CD4-positive, alpha-beta T cell (primary cell): ENCODE data around the gene THRB. TPM values are rescaled to one million over a fixed set of nuclear protein-coding genes. Genes with fewer than 3 reads are reported as not detected.

Experiments
- ATAC-seq: fragments of 200-7000 bp; cut with Tn5 transposase; one replicate; pipeline ENCODE4 v1.10.0; 2022; ENCODE audit warnings: mild to moderate bottlenecking; ENCODE audit not compliant: poor library complexity
- CTCF ChIA-PET: fragments of 350-600 bp; sonication (Branson Sonifier 250); formaldehyde crosslinking; loops from one replicate; lab custom pipeline; 2021; ENCODE audit warnings: antibody characterized with exemption, inconsistent platforms; lab: Charles Lee
- POLR2A ChIA-PET: fragments of 350-600 bp; sonication (Branson Sonifier 250); formaldehyde crosslinking; loops from one replicate; lab custom pipeline; 2021; ENCODE audit warnings: antibody characterized with exemption, inconsistent platforms; lab: Charles Lee
- DNase-seq, 14 experiments: peaks; one replicate each; pipeline ENCODE4 v3.0.0-alpha.2; 2013 to 2020; ENCODE audit warnings: mixed read lengths in 2 of 14
- H3K27ac ChIP-seq, 2 donors: one replicate each; pipeline versions ENCODE4 v1.5.1 to v1.7.0; 2013; ENCODE audit warnings: low read length in 2 of 2, low read depth in 1 of 2, mild to moderate bottlenecking in 1 of 2
- H3K27me3 ChIP-seq, 2 experiments: 1 replicate in 1 of 2; 2 replicates in 1 of 2; pipeline versions ENCODE4 v1.6.1 to v1.7.0; 2013; ENCODE audit warnings: low read length in 2 of 2, control low read depth in 1 of 2, mild to moderate bottlenecking in 1 of 2, moderate library complexity in 1 of 2; ENCODE audit not compliant: insufficient read depth in 2 of 2, control insufficient read depth in 1 of 2
- H3K36me3 ChIP-seq: one replicate; pipeline ENCODE4 v1.6.1; 2013; ENCODE audit warnings: low read length, control low read depth; ENCODE audit not compliant: insufficient read depth
- H3K4me1 ChIP-seq: one replicate; pipeline ENCODE4 v1.6.1; 2013; ENCODE audit warnings: low read length, control low read depth; ENCODE audit not compliant: insufficient read depth
- H3K4me3 ChIP-seq: one replicate; pipeline ENCODE4 v1.5.1; 2013; ENCODE audit warnings: mild to moderate bottlenecking, low read length, moderate library complexity
- H3K9me3 ChIP-seq, 2 experiments: 1 replicate in 1 of 2; 2 replicates in 1 of 2; pipeline versions ENCODE4 v1.6.1 to v1.7.0; 2013; ENCODE audit warnings: low read length in 2 of 2, mild to moderate bottlenecking in 2 of 2, control low read depth in 1 of 2, moderate library complexity in 1 of 2; ENCODE audit not compliant: control insufficient read depth in 1 of 2, insufficient read depth in 1 of 2
- H3K27ac Mint-ChIP-seq: one replicate; pipeline ENCODE4 v1.8.0; 2020; ENCODE audit warnings: mixed read lengths
- H3K27me3 Mint-ChIP-seq: one replicate; pipeline ENCODE4 v1.8.0; 2021; ENCODE audit warnings: mixed read lengths
- H3K36me3 Mint-ChIP-seq: one replicate; pipeline ENCODE4 v1.8.0; 2021; ENCODE audit warnings: low read depth, mixed read lengths
- H3K4me1 Mint-ChIP-seq: one replicate; pipeline ENCODE4 v1.8.0; 2021; ENCODE audit warnings: low read depth, mixed read lengths
- H3K4me3 Mint-ChIP-seq: one replicate; pipeline ENCODE4 v1.8.0; 2020; ENCODE audit warnings: mild to moderate bottlenecking, mixed read lengths
- H3K9me3 Mint-ChIP-seq: one replicate; pipeline ENCODE4 v1.8.0; 2020; ENCODE audit warnings: mixed read lengths
- intact Hi-C, 2 experiments: fragments of 100-400 bp; cut with DNase I in 1 of 2; cut with micrococcal nuclease in 1 of 2; formaldehyde crosslinking; loops; one replicate each; pipeline versions ENCODE4 v1.15.1 to v1.9.0; 2023 to 2025; cut with DNase I, micrococcal nuclease
- total RNA-seq, 174 experiments: library from RNA in 2 of 174; stranded (reverse) in 2 of 174; gene quantifications; one replicate each; pipeline ENCODE4 v1.2.3 and lab custom pipeline; 2021 to 2026
- TF ChIP-seq, protein P1 (sequence below): fragments of 200-600 bp; IDR thresholded peaks from one replicate; pipeline ENCODE4 v1.8.0; 2022; ENCODE audit warnings: antibody characterized with exemption, mild to moderate bottlenecking

The THRB gene
- total RNA-seq, 2 experiments from 2014 or later, result not detected

DNA sequence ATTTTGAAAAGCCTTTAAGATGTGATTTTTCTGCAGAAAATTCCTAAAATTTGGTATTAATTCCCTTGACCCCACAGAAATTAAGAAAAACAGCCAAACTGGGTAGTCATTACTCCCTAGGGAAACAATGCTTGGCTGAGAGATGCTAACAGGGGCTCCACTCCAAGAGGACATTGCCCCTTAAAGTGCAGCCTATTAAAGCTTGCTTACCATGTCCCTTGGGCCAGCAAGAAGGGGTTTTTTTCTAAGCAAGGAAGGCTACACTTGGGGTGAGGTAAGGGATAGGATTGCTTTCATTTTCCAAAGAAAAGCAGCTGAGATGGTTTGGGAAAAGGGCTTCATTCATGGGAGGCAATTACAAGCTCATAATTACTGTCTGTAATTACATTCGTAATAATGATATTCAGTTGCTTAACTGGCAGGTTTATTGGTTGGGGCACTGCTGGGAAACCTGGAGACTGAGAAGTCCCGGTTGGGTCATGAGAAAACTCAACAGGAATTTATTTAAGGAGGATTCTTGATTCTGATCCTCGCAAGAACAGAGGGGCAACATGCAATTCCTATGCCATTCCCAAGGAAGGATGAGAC lies 302.1 kb downstream of the THRB start:
- Histone ChIP-seq H3K4me3 (no peak overlapping the region), H3K36me3 (no peaks in the 10 kb centered on the region), H3K27me3 (peaks cover 0 to 6% of the 10 kb centered on the region in 2 experiments), H3K4me1 (no peaks in the 10 kb centered on the region), H3K9me3 (no peaks in the 10 kb centered on the region), H3K27ac (no peak overlapping the region)
- Mint-ChIP-seq H3K9me3 (no peaks in the 10 kb centered on the region), H3K27ac (no peak overlapping the region), H3K4me3 (no peak overlapping the region), H3K27me3 (peaks cover 15% of the 10 kb centered on the region), H3K4me1 (no peaks in the 10 kb centered on the region), H3K36me3 (no peaks in the 10 kb centered on the region)
- POLR2A ChIA-PET, result no interaction called here
- DNase-seq (no peak), ATAC-seq (no peak)
- intact Hi-C loops, result no loop called here
- CTCF ChIA-PET, result no interaction called here
- TF ChIP-seq, protein P1, sequence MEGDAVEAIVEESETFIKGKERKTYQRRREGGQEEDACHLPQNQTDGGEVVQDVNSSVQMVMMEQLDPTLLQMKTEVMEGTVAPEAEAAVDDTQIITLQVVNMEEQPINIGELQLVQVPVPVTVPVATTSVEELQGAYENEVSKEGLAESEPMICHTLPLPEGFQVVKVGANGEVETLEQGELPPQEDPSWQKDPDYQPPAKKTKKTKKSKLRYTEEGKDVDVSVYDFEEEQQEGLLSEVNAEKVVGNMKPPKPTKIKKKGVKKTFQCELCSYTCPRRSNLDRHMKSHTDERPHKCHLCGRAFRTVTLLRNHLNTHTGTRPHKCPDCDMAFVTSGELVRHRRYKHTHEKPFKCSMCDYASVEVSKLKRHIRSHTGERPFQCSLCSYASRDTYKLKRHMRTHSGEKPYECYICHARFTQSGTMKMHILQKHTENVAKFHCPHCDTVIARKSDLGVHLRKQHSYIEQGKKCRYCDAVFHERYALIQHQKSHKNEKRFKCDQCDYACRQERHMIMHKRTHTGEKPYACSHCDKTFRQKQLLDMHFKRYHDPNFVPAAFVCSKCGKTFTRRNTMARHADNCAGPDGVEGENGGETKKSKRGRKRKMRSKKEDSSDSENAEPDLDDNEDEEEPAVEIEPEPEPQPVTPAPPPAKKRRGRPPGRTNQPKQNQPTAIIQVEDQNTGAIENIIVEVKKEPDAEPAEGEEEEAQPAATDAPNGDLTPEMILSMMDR, result no peak

DNA sequence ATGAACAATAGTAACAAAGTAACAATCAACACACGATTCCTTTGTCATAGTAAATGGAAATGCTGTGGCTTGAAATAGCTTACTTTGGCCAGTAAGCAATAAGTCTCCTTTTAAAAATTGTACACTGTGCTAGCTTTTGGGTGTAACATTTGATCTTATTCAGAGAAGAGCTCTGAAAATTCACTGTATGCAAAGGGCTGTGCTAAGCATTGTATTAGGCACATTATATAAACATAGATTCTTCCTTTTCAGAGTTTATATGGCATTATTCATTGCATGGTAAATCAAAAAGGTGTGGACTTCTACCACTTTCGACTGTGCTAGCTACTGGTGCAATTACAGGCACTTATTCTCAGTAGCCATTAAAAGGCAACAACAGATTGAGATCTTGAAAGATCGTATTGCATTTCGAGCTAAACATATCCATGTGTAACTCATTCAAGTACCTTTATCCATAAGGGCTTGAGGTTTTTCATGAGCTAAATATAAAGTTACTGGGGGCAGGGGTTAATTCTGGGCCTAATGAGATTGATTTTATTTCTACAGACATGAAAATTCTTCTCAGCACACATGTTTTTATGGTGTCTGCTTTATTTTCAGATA lies 302.7 kb downstream of the THRB start:
- no peak overlapping the region for H3K27ac Mint-ChIP-seq
- ChIA-PET POLR2A (no interaction called here), CTCF (no interaction called here)
- peaks cover 14% of the 10 kb centered on the region for H3K27me3 Mint-ChIP-seq
- no peaks in the 10 kb centered on the region for H3K4me1 Mint-ChIP-seq
- Histone ChIP-seq H3K4me3 (no peak overlapping the region), H3K27me3 (peaks cover 0 to 6% of the 10 kb centered on the region in 2 experiments), H3K36me3 (no peaks in the 10 kb centered on the region), H3K9me3 (no peaks in the 10 kb centered on the region), H3K27ac (no peak overlapping the region), H3K4me1 (no peaks in the 10 kb centered on the region)
- intact Hi-C loops, result no loop called here
- ATAC-seq, result no peak
- no peak for DNase-seq
- no peaks in the 10 kb centered on the region for H3K9me3 Mint-ChIP-seq
- no peaks in the 10 kb centered on the region for H3K36me3 Mint-ChIP-seq
- TF ChIP-seq, protein P1, result no peak
- H3K4me3 Mint-ChIP-seq, result no peak overlapping the region

GRCh38 chr3:24190256-24190655 lies 304.4 kb downstream of the THRB start:
- DNase-seq (no peak), ATAC-seq (no peak)
- H3K4me1 ChIP-seq, result no peaks in the 10 kb centered on the region
- no peak overlapping the region for H3K4me3 ChIP-seq
- no peaks in the 10 kb centered on the region for H3K4me1 Mint-ChIP-seq
- no peaks in the 10 kb centered on the region for H3K36me3 ChIP-seq
- no peak overlapping the region for H3K27ac Mint-ChIP-seq
- H3K27ac ChIP-seq, result no peak overlapping the region
- POLR2A ChIA-PET, result no interaction called here
- H3K4me3 Mint-ChIP-seq, result no peak overlapping the region
- no peaks in the 10 kb centered on the region for H3K36me3 Mint-ChIP-seq
- intact Hi-C loops, result no loop called here
- no peaks in the 10 kb centered on the region for H3K9me3 ChIP-seq
- H3K9me3 Mint-ChIP-seq, result no peaks in the 10 kb centered on the region
- CTCF ChIA-PET, result no interaction called here
- peaks cover 13% of the 10 kb centered on the region for H3K27me3 Mint-ChIP-seq
- TF ChIP-seq, protein P1, result no peak
- H3K27me3 ChIP-seq, result peaks cover 0 to 6% of the 10 kb centered on the region in 2 experiments
